Measurements from ENCODE around the gene EHD1. TPM values are rescaled to one million over a fixed set of nuclear protein-coding genes. Genes with fewer than 3 reads are reported as not detected.
A peak's percentile ranks its signal among the peaks of the same experiment; 100 is the strongest.

Gene EHD1
- total and polyA plus RNA-seq, 3 donors from 2014 or later, result 230 to 455 (median 328) TPM

GRCh38 chr11:64832467-64833197, 45.8 kb downstream of the EHD1 start:
- TF ChIP-seq POLR2A (IDR thresholded peaks at IDR 0.05), result no peak
- TF ChIP-seq, protein P1, sequence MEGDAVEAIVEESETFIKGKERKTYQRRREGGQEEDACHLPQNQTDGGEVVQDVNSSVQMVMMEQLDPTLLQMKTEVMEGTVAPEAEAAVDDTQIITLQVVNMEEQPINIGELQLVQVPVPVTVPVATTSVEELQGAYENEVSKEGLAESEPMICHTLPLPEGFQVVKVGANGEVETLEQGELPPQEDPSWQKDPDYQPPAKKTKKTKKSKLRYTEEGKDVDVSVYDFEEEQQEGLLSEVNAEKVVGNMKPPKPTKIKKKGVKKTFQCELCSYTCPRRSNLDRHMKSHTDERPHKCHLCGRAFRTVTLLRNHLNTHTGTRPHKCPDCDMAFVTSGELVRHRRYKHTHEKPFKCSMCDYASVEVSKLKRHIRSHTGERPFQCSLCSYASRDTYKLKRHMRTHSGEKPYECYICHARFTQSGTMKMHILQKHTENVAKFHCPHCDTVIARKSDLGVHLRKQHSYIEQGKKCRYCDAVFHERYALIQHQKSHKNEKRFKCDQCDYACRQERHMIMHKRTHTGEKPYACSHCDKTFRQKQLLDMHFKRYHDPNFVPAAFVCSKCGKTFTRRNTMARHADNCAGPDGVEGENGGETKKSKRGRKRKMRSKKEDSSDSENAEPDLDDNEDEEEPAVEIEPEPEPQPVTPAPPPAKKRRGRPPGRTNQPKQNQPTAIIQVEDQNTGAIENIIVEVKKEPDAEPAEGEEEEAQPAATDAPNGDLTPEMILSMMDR (IDR thresholded peaks at IDR 0.05), result no peak
- intact Hi-C loops (cut with DNase I; ENCODE audit: low total_unique reads), result no loop called here
- H3K4me1 ChIP-seq, result no peaks in the 10 kb centered on the region
- no peaks in the 10 kb centered on the region for H3K36me3 ChIP-seq (ENCODE audit: low read depth, missing control alignments)
- 94 to 99% methylated on average over 9 to 20 of the region's 21 CpGs for whole genome bisulfite sequencing, 2 donors
- H3K9me3 ChIP-seq, result no peaks in the 10 kb centered on the region
- H3K27me3 ChIP-seq, result no peaks in the 10 kb centered on the region
- H3K4me3 ChIP-seq, result no peak overlapping the region
- no peak for DNase-seq
- H3K27ac ChIP-seq, result no peak overlapping the region

DNA sequence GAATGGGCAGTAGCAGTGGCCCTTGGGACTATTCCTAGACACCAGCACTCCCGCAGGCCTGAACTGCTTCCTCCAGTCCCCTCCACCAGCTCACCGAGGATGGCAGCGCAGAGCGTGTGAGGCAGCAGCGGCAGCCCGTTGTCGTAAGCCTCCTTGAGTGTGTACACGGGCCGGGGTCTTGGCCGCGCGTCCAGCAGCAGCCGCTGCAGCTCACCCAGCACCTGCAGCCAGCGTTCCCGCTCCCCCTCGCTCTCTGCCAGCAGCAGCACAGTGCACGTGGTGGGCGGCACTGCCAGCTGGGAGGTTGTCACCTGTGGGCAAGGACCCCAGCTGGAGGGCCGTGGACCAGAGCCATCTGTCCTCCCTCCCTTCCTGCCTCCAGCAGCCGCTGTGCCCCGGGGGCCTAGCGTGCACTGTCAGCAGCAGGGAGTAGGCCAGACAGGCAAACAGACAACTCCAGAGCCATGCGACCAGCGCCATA, 47.0 kb downstream of the EHD1 start:
- Histone ChIP-seq H3K9me3 (no peaks in the 10 kb centered on the region), H3K4me1 (no peaks in the 10 kb centered on the region), H3K27me3 (no peaks in the 10 kb centered on the region), H3K4me3 (no peak overlapping the region), H3K27ac (no peak overlapping the region), H3K36me3 (ENCODE audit: low read depth, missing control alignments) (no peaks in the 10 kb centered on the region)
- TF ChIP-seq, protein P1 (IDR thresholded peaks at IDR 0.05), result no peak
- no peak for TF ChIP-seq POLR2A (IDR thresholded peaks at IDR 0.05)
- 93% methylated on average over 14 to 19 of the region's 24 CpGs for WGBS, 2 donors
- intact Hi-C loops (cut with DNase I; ENCODE audit: low total_unique reads), result no loop called here
- no peak for DNase-seq

DNA sequence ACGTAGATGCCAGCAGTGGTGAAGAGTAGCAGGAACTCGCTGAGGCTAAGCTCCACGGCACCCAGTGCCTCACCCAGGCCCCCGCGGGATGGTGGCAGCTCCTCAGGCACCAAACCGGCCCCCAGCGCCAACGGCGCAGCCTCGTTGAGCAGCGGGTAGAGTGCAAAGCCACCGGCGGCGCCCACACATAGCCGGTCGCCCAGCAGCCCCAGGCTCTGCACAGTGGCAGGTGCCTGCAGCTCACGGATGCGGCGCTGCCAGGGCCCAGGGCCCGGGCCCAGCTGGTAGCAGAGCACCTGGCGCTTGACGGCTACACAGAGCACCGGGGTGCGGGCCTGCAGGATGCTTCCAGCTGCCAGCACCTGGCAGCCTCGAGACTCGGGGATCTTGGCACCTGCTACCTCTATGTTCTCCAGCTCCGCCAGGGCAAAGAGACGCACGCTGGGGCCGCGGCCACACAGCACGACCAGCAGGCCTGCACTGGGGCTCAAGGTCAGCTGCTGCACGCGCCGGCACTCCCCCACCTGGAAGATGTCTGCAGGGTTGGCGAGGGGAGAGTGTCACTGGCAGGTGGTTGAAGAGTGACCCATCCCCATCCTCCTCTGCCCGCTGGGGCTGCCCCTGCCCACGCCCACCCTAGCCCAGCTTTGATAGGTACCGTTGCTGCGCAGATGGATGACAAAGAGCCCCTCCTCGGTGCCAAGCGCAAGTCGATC, 48.7 kb downstream of the EHD1 start:
- Histone ChIP-seq H3K4me1 (no peaks in the 10 kb centered on the region), H3K36me3 (ENCODE audit: low read depth, missing control alignments) (no peaks in the 10 kb centered on the region), H3K27me3 (no peaks in the 10 kb centered on the region), H3K4me3 (no peak overlapping the region), H3K9me3 (no peaks in the 10 kb centered on the region), H3K27ac (no peak overlapping the region)
- DNase-seq, result peak; percentile 69
- intact Hi-C loops (cut with DNase I; ENCODE audit: low total_unique reads), result no loop called here
- no peak for TF ChIP-seq POLR2A (IDR thresholded peaks at IDR 0.05)
- TF ChIP-seq, protein P1 (IDR thresholded peaks at IDR 0.05), result no peak
- 75 to 86% methylated on average over 30 to 31 of the region's 43 CpGs for WGBS, 2 donors

DNA sequence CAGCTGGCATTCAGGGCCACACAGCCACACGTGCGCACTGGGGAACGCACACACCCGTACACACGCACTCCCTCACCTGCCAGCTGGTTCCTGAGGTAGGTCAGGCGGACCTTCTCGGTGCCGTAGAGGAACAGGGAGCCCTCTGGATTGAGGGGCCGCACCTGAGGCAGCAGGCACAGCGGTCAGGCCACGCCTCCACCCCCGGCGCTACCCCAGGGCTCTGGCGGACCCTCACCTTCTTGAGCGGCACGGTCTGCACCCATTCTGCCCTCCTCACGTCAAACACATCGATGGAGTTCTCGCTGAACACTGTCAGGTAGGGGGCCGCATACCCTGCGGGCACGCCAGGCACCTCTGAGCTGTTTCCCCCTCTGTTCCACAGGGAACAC, 51.0 kb downstream of the EHD1 start:
- no peaks in the 10 kb centered on the region for H3K4me1 ChIP-seq
- no peak for TF ChIP-seq POLR2A (IDR thresholded peaks at IDR 0.05)
- TF ChIP-seq, protein P1 (IDR thresholded peaks at IDR 0.05), result no peak
- WGBS, 2 donors, result 42 to 93% methylated on average over 9 to 22 of the region's 22 CpGs
- H3K9me3 ChIP-seq, result no peaks in the 10 kb centered on the region
- no peak overlapping the region for H3K27ac ChIP-seq
- peak overlapping the region in 1 of 2 donors; percentile 40 for H3K4me3 ChIP-seq
- no peaks in the 10 kb centered on the region for H3K36me3 ChIP-seq (ENCODE audit: low read depth, missing control alignments)
- H3K27me3 ChIP-seq, result no peaks in the 10 kb centered on the region
- intact Hi-C loops (cut with DNase I; ENCODE audit: low total_unique reads), result no loop called here
- DNase-seq, result no peak

Measured in testis (tissue), 3 donors.